OCI-LY7 (cell line): Measurements from ENCODE around the gene ARHGEF3. TPM values are rescaled to one million over a fixed set of nuclear protein-coding genes. Genes with fewer than 3 reads are reported as not detected.

Experiments
- BruUV-seq: library from RNA; stranded (reverse); fragments of 400-500 nt; replicated peaks from 2 replicates; lab custom pipeline; 2021; lab: Mats Ljungman, UMichigan
- CTCF ChIA-PET: fragments of 300-600 bp; sonication (Branson Sonifier 250); formaldehyde crosslinking; loops from one replicate; lab custom pipeline; 2022; ENCODE audit warnings: antibody characterized with exemption; ENCODE audit not compliant: unreplicated experiment; lab: Charles Lee
- POLR2A ChIA-PET: fragments of 300-600 bp; sonication (Branson Sonifier 250); formaldehyde crosslinking; loops from one replicate; lab custom pipeline; 2022; ENCODE audit warnings: antibody characterized with exemption; lab: Charles Lee
- DNase-seq: peaks from one replicate; pipeline ENCODE4 v3.0.0-alpha.2; 2015; ENCODE audit warnings: low spot score
- H2AFZ ChIP-seq: fragments of 200-600 bp; sonication (generic), shearing (Covaris generic); 2 replicates; pipeline ENCODE4 v1.6.1; 2014; ENCODE audit warnings: mild to moderate bottlenecking, antibody characterized with exemption, low read length, moderate library complexity
- H3K27ac ChIP-seq: fragments of 200-600 bp; sonication (generic); 2 replicates; pipeline ENCODE4 v1.5.1; 2014; ENCODE audit warnings: mixed run types, low read depth, mild to moderate bottlenecking, moderate library complexity, low read length, inconsistent platforms; ENCODE audit not compliant: poor library complexity, severe bottlenecking
- H3K36me3 ChIP-seq: fragments of 200-600 bp; sonication (generic); 2 replicates; pipeline ENCODE4 v1.6.1; 2014; ENCODE audit warnings: mild to moderate bottlenecking, antibody characterized with exemption, low read length, moderate library complexity, mixed read lengths; ENCODE audit not compliant: insufficient read depth
- H3K4me1 ChIP-seq: fragments of 200-600 bp; sonication (generic); 2 replicates; pipeline ENCODE4 v1.5.1; 2014; ENCODE audit warnings: mild to moderate bottlenecking, low read length; ENCODE audit not compliant: insufficient read depth, poor library complexity, severe bottlenecking
- H3K4me2 ChIP-seq: fragments of 200-600 bp; sonication (generic); 2 replicates; pipeline ENCODE4 v1.6.1; 2014; ENCODE audit warnings: mild to moderate bottlenecking, low read length
- H3K4me3 ChIP-seq: fragments of 200-600 bp; sonication (generic); 2 replicates; pipeline ENCODE4 v1.5.1; 2014; ENCODE audit warnings: mild to moderate bottlenecking, low read depth, low read length; ENCODE audit not compliant: poor library complexity, severe bottlenecking
- H3K79me2 ChIP-seq: fragments of 200-600 bp; sonication (generic); 2 replicates; pipeline ENCODE4 v1.6.1; 2016; ENCODE audit warnings: low read depth, mild to moderate bottlenecking, low read length, moderate library complexity, mixed read lengths; ENCODE audit not compliant: insufficient read depth
- H3K9me2 ChIP-seq: fragments of 200-600 bp; sonication (generic); 2 replicates; pipeline ENCODE4 v1.6.1; 2016; ENCODE audit warnings: mild to moderate bottlenecking, low read length, mixed read lengths; ENCODE audit not compliant: insufficient read depth
- H3K9me3 ChIP-seq: fragments of 200-600 bp; sonication (generic); 2 replicates; pipeline ENCODE4 v1.6.1; 2014; ENCODE audit warnings: mild to moderate bottlenecking, mixed run types, low read length, mixed read lengths
- H4K20me1 ChIP-seq: fragments of 200-600 bp; sonication (generic); 2 replicates; pipeline ENCODE4 v1.6.1; 2014; ENCODE audit warnings: mild to moderate bottlenecking, antibody characterized with exemption, low read length, moderate library complexity, mixed read lengths; ENCODE audit not compliant: insufficient read depth
- CTCF ChIP-seq: fragments of 200-600 bp; sonication (generic); conservative IDR thresholded peaks from 2 replicates; pipeline ENCODE4 v1.5.1; 2014; ENCODE audit warnings: mild to moderate bottlenecking, antibody characterized with exemption, low read length, moderate library complexity, mixed read lengths
- EZH2phosphoT487 ChIP-seq: fragments of 200-600 bp; sonication (generic); IDR thresholded peaks from 2 replicates; pipeline ENCODE4 v1.6.1; 2018; ENCODE audit warnings: low read depth, borderline replicate concordance, mild to moderate bottlenecking, mixed run types, antibody characterized with exemption, low read length, moderate library complexity, mixed read lengths
- intact Hi-C: fragments of 100-400 bp; cut with micrococcal nuclease; formaldehyde crosslinking; loops from one replicate; pipeline ENCODE4 v1.10.0; 2022; ENCODE audit not compliant: unreplicated experiment
- total RNA-seq, 2 experiments: library from RNA; depleted of rRNA in 1 of 2; stranded (reverse); fragments of >200 nt in 1 of 2; shearing (Covaris generic) in 1 of 2; gene quantifications; 2 replicates each; pipeline ENCODE4 v1.2.3, GENCODE V29; 2014 to 2022

Gene ARHGEF3
- total RNA-seq, 2 experiments from 2014 or later: 14.1 to 26.9 TPM

- H3K4me3 ChIP-seq: no peak overlapping the region
- H3K9me3 ChIP-seq: no peaks in the 10 kb centered on the region
- POLR2A ChIA-PET: interaction anchor here (0.6 to 3.0 kb wide), 9 partner anchors 9 to 261 kb away, joined by 3 to 14 read pairs (median 5); no protein-coding TSS in a partner anchor
- H3K79me2 ChIP-seq: no peaks in the 10 kb centered on the region
- CTCF ChIA-PET: interaction anchor here (1.9 kb wide), 1 partner anchor 14 kb away, joined by 4 read pairs; no protein-coding TSS in a partner anchor
- no peak overlapping the region for H2AFZ ChIP-seq
- TF ChIP-seq CTCF: no peak
- no peak for TF ChIP-seq EZH2phosphoT487
- no peak overlapping the region for H3K4me2 ChIP-seq
- BruUV-seq: no TSS peak
- H3K4me1 ChIP-seq: peaks cover 42% of the 10 kb centered on the region
- H3K27ac ChIP-seq: no peak overlapping the region
- H4K20me1 ChIP-seq: no peaks in the 10 kb centered on the region
- H3K9me2 ChIP-seq: no peaks in the 10 kb centered on the region
- intact Hi-C loops: no loop called here
- no peaks in the 10 kb centered on the region for H3K36me3 ChIP-seq
- no peak for DNase-seq
Measured at GRCh38 chr3:56823984-56824703, 22.4 kb upstream of the ARHGEF3 start.

GRCh38 chr3:56823421-56823926, 21.7 kb upstream of the ARHGEF3 start:
- no peak overlapping the region for H2AFZ ChIP-seq
- intact Hi-C loops: no loop called here
- no peaks in the 10 kb centered on the region for H3K36me3 ChIP-seq
- POLR2A ChIA-PET: interaction anchor here (0.6 to 3.0 kb wide), 5 partner anchors 12 to 260 kb away, joined by 3 to 14 read pairs (median 6); no protein-coding TSS in a partner anchor
- no peaks in the 10 kb centered on the region for H3K79me2 ChIP-seq
- no peaks in the 10 kb centered on the region for H3K9me3 ChIP-seq
- no peak overlapping the region for H3K4me3 ChIP-seq
- no peak for DNase-seq
- no peak overlapping the region for H3K27ac ChIP-seq
- peaks cover 42% of the 10 kb centered on the region for H3K4me1 ChIP-seq
- no peak overlapping the region for H3K4me2 ChIP-seq
- no peaks in the 10 kb centered on the region for H3K9me2 ChIP-seq
- TF ChIP-seq EZH2phosphoT487 (no peak), CTCF (no peak)
- CTCF ChIA-PET: no interaction called here
- no peaks in the 10 kb centered on the region for H4K20me1 ChIP-seq
- BruUV-seq: no TSS peak

- Histone ChIP-seq H3K27ac (no peak overlapping the region), H3K4me3 (no peak overlapping the region), H3K9me2 (no peaks in the 10 kb centered on the region), H3K4me2 (no peak overlapping the region), H2AFZ (no peak overlapping the region), H4K20me1 (no peaks in the 10 kb centered on the region; the same call in 1 of the 2 replicates), H3K79me2 (no peaks in the 10 kb centered on the region), H3K4me1 (peaks cover 42% of the 10 kb centered on the region), H3K9me3 (no peaks in the 10 kb centered on the region), H3K36me3 (no peaks in the 10 kb centered on the region)
- DNase-seq: no peak
- ChIA-PET POLR2A (interaction anchor here (0.6 to 3.0 kb wide), 4 partner anchors 11 to 95 kb away, joined by 3 to 14 read pairs (median 3); partner anchors contain the start of gene ARHGEF3), CTCF (no interaction called here)
- TF ChIP-seq EZH2phosphoT487 (no peak), CTCF (no peak)
- intact Hi-C loops: no loop called here
- BruUV-seq: no TSS peak
Measured at GRCh38 chr3:56822501-56822900, 20.8 kb upstream of the ARHGEF3 start.
